HL-60 (cell line): Measurements from ENCODE around the gene CFAP73.
"Not testable (repeated sequence)": the region's sequence is repeated elsewhere in the genome, so short reads cannot be mapped to it uniquely, and the experiment has no call there.

Source experiments
- POLR2AphosphoS5 ChIP-seq: IDR thresholded peaks from 2 replicates; pipeline ENCODE4 v1.6.1; 2012; ENCODE audit warnings: low read depth
- TF ChIP-seq, protein P1 (sequence below): IDR thresholded peaks from 2 replicates; pipeline ENCODE4 v1.6.1; 2012; ENCODE audit warnings: low read depth; ENCODE audit not compliant: insufficient replicate concordance
- TF ChIP-seq, protein P2 (sequence below): IDR thresholded peaks from one replicate; pipeline ENCODE4 v1.5.1; 2011; ENCODE audit warnings: low read length, control low read depth, inconsistent platforms; ENCODE audit not compliant: insufficient read depth

DNA sequence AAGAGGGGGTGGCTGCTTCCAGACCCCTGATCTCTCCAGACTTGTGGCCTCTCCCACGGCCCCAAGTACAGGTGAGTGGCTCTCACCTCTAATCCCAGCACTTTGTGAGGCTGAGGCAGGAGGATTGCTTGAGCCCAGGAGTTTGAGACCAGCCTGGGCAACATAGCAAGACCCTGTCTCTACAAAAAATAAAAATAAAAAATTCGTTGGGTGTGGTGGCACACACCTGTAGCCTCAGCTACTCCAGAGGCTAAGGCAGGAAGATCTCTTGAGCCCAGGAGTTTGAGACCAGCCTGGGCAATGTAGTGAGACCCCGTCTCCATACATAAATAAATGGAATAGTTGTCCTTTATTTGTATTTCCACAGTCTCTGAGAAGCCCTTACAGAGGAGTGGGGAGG, 7.8 kb upstream of the CFAP73 start:
- not testable (repeated sequence) for TF ChIP-seq POLR2AphosphoS5
- TF ChIP-seq, protein P1, sequence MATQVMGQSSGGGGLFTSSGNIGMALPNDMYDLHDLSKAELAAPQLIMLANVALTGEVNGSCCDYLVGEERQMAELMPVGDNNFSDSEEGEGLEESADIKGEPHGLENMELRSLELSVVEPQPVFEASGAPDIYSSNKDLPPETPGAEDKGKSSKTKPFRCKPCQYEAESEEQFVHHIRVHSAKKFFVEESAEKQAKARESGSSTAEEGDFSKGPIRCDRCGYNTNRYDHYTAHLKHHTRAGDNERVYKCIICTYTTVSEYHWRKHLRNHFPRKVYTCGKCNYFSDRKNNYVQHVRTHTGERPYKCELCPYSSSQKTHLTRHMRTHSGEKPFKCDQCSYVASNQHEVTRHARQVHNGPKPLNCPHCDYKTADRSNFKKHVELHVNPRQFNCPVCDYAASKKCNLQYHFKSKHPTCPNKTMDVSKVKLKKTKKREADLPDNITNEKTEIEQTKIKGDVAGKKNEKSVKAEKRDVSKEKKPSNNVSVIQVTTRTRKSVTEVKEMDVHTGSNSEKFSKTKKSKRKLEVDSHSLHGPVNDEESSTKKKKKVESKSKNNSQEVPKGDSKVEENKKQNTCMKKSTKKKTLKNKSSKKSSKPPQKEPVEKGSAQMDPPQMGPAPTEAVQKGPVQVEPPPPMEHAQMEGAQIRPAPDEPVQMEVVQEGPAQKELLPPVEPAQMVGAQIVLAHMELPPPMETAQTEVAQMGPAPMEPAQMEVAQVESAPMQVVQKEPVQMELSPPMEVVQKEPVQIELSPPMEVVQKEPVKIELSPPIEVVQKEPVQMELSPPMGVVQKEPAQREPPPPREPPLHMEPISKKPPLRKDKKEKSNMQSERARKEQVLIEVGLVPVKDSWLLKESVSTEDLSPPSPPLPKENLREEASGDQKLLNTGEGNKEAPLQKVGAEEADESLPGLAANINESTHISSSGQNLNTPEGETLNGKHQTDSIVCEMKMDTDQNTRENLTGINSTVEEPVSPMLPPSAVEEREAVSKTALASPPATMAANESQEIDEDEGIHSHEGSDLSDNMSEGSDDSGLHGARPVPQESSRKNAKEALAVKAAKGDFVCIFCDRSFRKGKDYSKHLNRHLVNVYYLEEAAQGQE: not testable (repeated sequence)
- TF ChIP-seq, protein P2, sequence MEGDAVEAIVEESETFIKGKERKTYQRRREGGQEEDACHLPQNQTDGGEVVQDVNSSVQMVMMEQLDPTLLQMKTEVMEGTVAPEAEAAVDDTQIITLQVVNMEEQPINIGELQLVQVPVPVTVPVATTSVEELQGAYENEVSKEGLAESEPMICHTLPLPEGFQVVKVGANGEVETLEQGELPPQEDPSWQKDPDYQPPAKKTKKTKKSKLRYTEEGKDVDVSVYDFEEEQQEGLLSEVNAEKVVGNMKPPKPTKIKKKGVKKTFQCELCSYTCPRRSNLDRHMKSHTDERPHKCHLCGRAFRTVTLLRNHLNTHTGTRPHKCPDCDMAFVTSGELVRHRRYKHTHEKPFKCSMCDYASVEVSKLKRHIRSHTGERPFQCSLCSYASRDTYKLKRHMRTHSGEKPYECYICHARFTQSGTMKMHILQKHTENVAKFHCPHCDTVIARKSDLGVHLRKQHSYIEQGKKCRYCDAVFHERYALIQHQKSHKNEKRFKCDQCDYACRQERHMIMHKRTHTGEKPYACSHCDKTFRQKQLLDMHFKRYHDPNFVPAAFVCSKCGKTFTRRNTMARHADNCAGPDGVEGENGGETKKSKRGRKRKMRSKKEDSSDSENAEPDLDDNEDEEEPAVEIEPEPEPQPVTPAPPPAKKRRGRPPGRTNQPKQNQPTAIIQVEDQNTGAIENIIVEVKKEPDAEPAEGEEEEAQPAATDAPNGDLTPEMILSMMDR: not testable (repeated sequence)
